Activated CD4-positive, alpha-beta T cell treated with anti-CD3 and anti-CD28 coated beads, Interleukin-2, amount 10 ng/mL, durations not matched to agents 7 days and 5 days (primary cell): ENCODE results near the gene SLC66A2. TPM values are rescaled to one million over a fixed set of nuclear protein-coding genes. Genes with fewer than 3 reads are reported as not detected.

Experiments used
- CTCF ChIA-PET: fragments of 350-600 bp; sonication (Branson Sonifier 250); formaldehyde crosslinking; loops from one replicate; lab custom pipeline; 2021; ENCODE audit warnings: antibody characterized with exemption; lab: Charles Lee
- POLR2A ChIA-PET: fragments of 350-600 bp; sonication (Branson Sonifier 250); formaldehyde crosslinking; loops from one replicate; lab custom pipeline; 2021; ENCODE audit warnings: antibody characterized with exemption; lab: Charles Lee
- DNase-seq: peaks from one replicate; pipeline ENCODE4 v3.0.0-alpha.2; 2020
- H3K27ac Mint-ChIP-seq: one replicate; pipeline ENCODE4 v1.8.0; 2021; ENCODE audit warnings: mild to moderate bottlenecking, moderate library complexity, mixed read lengths
- H3K27me3 Mint-ChIP-seq: one replicate; pipeline ENCODE4 v1.8.0; 2021; ENCODE audit warnings: mixed read lengths
- H3K36me3 Mint-ChIP-seq: one replicate; pipeline ENCODE4 v1.8.0; 2021; ENCODE audit warnings: low read depth, mixed read lengths
- H3K4me1 Mint-ChIP-seq: one replicate; pipeline ENCODE4 v1.8.0; 2021; ENCODE audit warnings: mixed read lengths
- H3K4me3 Mint-ChIP-seq: one replicate; pipeline ENCODE4 v1.8.0; 2021; ENCODE audit warnings: mild to moderate bottlenecking, moderate library complexity, mixed read lengths
- H3K9me3 Mint-ChIP-seq: one replicate; pipeline ENCODE4 v1.8.0; 2021; ENCODE audit warnings: mixed read lengths
- total RNA-seq, 2 experiments: library from RNA; stranded (reverse); gene quantifications; one replicate each; pipeline ENCODE4 v1.2.3, GENCODE V29; 2021

Gene SLC66A2
- total RNA-seq, 2 experiments from 2014 or later, result 28.3 to 34.6 TPM

- Mint-ChIP-seq H3K4me1 (peaks cover 29% of the 10 kb centered on the region), H3K9me3 (peaks cover 7% of the 10 kb centered on the region), H3K27me3 (no peaks in the 10 kb centered on the region), H3K36me3 (peaks cover 40% of the 10 kb centered on the region), H3K27ac (no peak overlapping the region), H3K4me3 (no peak overlapping the region)
- POLR2A ChIA-PET, result no interaction called here
- CTCF ChIA-PET, result interaction anchor here (0.7 to 1.1 kb wide), 2 partner anchors 13 to 253 kb away, joined by 3 read pairs; no protein-coding TSS in a partner anchor
- no peak for DNase-seq
Observed at GRCh38 chr18:79916546-79917168, 34.8 kb downstream of the SLC66A2 start.

- ChIA-PET POLR2A (no interaction called here), CTCF (interaction anchor here (0.7 to 1.1 kb wide), 2 partner anchors 14 to 254 kb away, joined by 3 read pairs; no protein-coding TSS in a partner anchor)
- Mint-ChIP-seq H3K4me1 (peaks cover 29% of the 10 kb centered on the region), H3K27me3 (no peaks in the 10 kb centered on the region), H3K36me3 (peaks cover 40% of the 10 kb centered on the region), H3K9me3 (peaks cover 7% of the 10 kb centered on the region), H3K4me3 (no peak overlapping the region), H3K27ac (no peak overlapping the region)
- DNase-seq, result no peak
Observed at GRCh38 chr18:79916128-79916494, 35.3 kb downstream of the SLC66A2 start.

GRCh38 chr18:79915161-79916127, 36.0 kb downstream of the SLC66A2 start:
- CTCF ChIA-PET, result interaction anchor here (1.1 kb wide), 1 partner anchor 14 kb away, joined by 3 read pairs; no protein-coding TSS in a partner anchor
- H3K9me3 Mint-ChIP-seq, result peaks cover 7% of the 10 kb centered on the region
- H3K27me3 Mint-ChIP-seq, result no peaks in the 10 kb centered on the region
- no peak for DNase-seq
- POLR2A ChIA-PET, result no interaction called here
- no peak overlapping the region for H3K4me3 Mint-ChIP-seq
- peaks cover 44% of the 10 kb centered on the region for H3K36me3 Mint-ChIP-seq
- H3K4me1 Mint-ChIP-seq, result peaks cover 32% of the 10 kb centered on the region
- H3K27ac Mint-ChIP-seq, result no peak overlapping the region

- ChIA-PET POLR2A (no interaction called here), CTCF (interaction anchor here (1.0 kb wide), 1 partner anchor 9 kb away, joined by 3 read pairs; no protein-coding TSS in a partner anchor)
- H3K36me3 Mint-ChIP-seq, result peaks cover 45% of the 10 kb centered on the region
- H3K27me3 Mint-ChIP-seq, result no peaks in the 10 kb centered on the region
- DNase-seq, result no peak
- H3K27ac Mint-ChIP-seq, result peak overlapping the region; percentile 60
- peaks cover 34% of the 10 kb centered on the region for H3K4me1 Mint-ChIP-seq
- peaks cover 7% of the 10 kb centered on the region for H3K9me3 Mint-ChIP-seq
- H3K4me3 Mint-ChIP-seq, result no peak overlapping the region
Observed at GRCh38 chr18:79914614-79915160, 36.8 kb downstream of the SLC66A2 start.

GRCh38 chr18:79912994-79913831, 38.2 kb downstream of the SLC66A2 start:
- Mint-ChIP-seq H3K36me3 (peaks cover 51% of the 10 kb centered on the region), H3K27ac (peak overlapping the region; percentile 87), H3K4me1 (peaks cover 38% of the 10 kb centered on the region), H3K9me3 (peaks cover 13% of the 10 kb centered on the region), H3K27me3 (no peaks in the 10 kb centered on the region), H3K4me3 (no peak overlapping the region)
- POLR2A ChIA-PET, result no interaction called here
- CTCF ChIA-PET, result no interaction called here
- DNase-seq, result no peak

- H3K27me3 Mint-ChIP-seq, result no peaks in the 10 kb centered on the region
- peaks cover 38% of the 10 kb centered on the region for H3K4me1 Mint-ChIP-seq
- peaks cover 49% of the 10 kb centered on the region for H3K36me3 Mint-ChIP-seq
- H3K27ac Mint-ChIP-seq, result peak overlapping the region; percentile 87
- peak; percentile 60 for DNase-seq
- POLR2A ChIA-PET, result no interaction called here
- CTCF ChIA-PET, result no interaction called here
- peaks cover 14% of the 10 kb centered on the region for H3K9me3 Mint-ChIP-seq
- H3K4me3 Mint-ChIP-seq, result no peak overlapping the region
Observed at GRCh38 chr18:79912409-79912991, 39.0 kb downstream of the SLC66A2 start.

- CTCF ChIA-PET, result no interaction called here
- Mint-ChIP-seq H3K27ac (no peak overlapping the region), H3K36me3 (peaks cover 42% of the 10 kb centered on the region), H3K4me1 (peaks cover 41% of the 10 kb centered on the region), H3K27me3 (no peaks in the 10 kb centered on the region), H3K9me3 (peaks cover 11% of the 10 kb centered on the region), H3K4me3 (no peak overlapping the region)
- DNase-seq, result no peak
- POLR2A ChIA-PET, result no interaction called here
Observed at GRCh38 chr18:79911344-79912270, 39.8 kb downstream of the SLC66A2 start.

- H3K27ac Mint-ChIP-seq, result no peak overlapping the region
- ChIA-PET POLR2A (no interaction called here), CTCF (no interaction called here)
- DNase-seq, result no peak
- H3K9me3 Mint-ChIP-seq, result peaks cover 7% of the 10 kb centered on the region
- H3K4me1 Mint-ChIP-seq, result peaks cover 46% of the 10 kb centered on the region
- no peak overlapping the region for H3K4me3 Mint-ChIP-seq
- peaks cover 37% of the 10 kb centered on the region for H3K36me3 Mint-ChIP-seq
- no peaks in the 10 kb centered on the region for H3K27me3 Mint-ChIP-seq
Observed at GRCh38 chr18:79910563-79911343, 40.7 kb downstream of the SLC66A2 start.

GRCh38 chr18:79906706-79907105, 44.7 kb downstream of the SLC66A2 start:
- Mint-ChIP-seq H3K27ac (no peak overlapping the region), H3K27me3 (no peaks in the 10 kb centered on the region), H3K9me3 (peaks cover 7% of the 10 kb centered on the region), H3K36me3 (peaks cover 32% of the 10 kb centered on the region), H3K4me1 (peaks cover 21% of the 10 kb centered on the region), H3K4me3 (no peak overlapping the region)
- ChIA-PET CTCF (interaction anchor here (1.2 to 1.4 kb wide), 3 partner anchors 8 to 528 kb away, joined by 3 to 4 read pairs (median 4); no protein-coding TSS in a partner anchor), POLR2A (no interaction called here)
- DNase-seq, result no peak

- ChIA-PET POLR2A (no interaction called here), CTCF (interaction anchor here (1.1 to 1.4 kb wide), 3 partner anchors 8 to 527 kb away, joined by 3 to 4 read pairs (median 4); no protein-coding TSS in a partner anchor)
- Mint-ChIP-seq H3K36me3 (peaks cover 35% of the 10 kb centered on the region), H3K27me3 (no peaks in the 10 kb centered on the region), H3K4me3 (no peak overlapping the region), H3K4me1 (peaks cover 21% of the 10 kb centered on the region), H3K27ac (peak overlapping the region; percentile 39), H3K9me3 (peaks cover 7% of the 10 kb centered on the region)
- DNase-seq, result no peak
Observed at GRCh38 chr18:79905993-79906392, 45.5 kb downstream of the SLC66A2 start.
